Nucleus accumbens (tissue), 56 donors: ENCODE measurements around the gene BANF2.
"Not testable (repeated sequence)": the region's sequence is repeated elsewhere in the genome, so short reads cannot be mapped to it uniquely, and the experiment has no call there.

Experiments
- DNase-seq, 56 donors: peaks; one replicate each; lab custom pipeline; 2025; lab: John Stamatoyannopoulos, UW

BANF2 gene

DNA sequence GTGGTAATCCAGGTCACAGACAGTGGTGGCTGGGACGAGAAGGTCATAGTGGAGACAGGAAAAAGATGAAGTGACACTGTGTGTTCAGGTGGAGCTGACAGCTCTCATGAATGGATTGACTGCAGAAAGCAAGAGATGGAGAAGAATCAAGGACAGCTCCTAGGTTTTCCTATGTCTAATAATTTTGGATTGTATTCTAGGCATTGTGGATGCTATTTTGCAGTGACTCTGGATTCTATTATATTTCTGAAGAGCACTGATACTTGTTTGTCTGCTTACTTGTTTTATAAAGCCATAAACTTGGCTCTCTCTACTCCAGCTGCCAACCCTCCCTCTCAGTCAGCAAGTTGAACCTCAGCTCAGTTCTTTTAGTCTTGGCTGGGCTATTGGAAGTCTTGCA lies 58.7 kb downstream of the BANF2 start:
- no peak for DNase-seq

DNA sequence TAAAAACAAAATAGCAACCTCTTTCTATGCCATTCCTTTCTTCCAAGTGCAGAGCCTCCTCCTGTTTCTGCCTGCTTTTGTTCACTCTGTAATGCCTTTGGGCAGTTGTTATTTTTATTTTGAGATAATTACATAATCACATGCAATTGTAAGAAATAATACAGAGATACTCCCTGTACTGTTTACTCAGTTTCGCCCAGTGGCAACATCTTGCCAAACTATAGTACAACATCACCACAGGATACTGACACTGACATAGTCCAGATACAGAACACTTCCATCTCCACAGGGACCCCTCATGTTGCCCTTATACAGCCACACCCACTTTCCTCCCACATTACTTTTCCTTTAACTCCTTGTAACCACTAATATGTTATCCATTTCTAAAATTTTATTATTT lies 59.7 kb downstream of the BANF2 start:
- no peak for DNase-seq

DNA sequence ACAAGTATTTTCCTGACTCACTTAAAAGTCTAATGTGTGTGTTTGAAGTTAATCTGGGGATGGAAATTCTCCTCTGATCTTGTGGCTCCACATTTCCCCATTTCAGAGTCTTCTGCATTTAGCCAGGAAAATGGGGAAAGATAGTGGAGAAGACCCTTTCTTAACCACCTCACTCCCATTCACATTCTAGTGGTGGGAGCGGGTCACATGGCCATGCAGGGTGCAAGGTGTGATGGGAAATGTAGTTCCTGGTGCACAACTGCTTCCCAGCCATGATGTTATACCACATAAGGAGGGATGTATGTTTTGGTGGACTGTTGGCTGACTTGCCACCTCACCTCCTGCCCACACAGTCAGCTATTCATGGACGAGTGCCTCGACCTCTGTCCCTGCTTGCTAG lies 61.8 kb downstream of the BANF2 start:
- no peak for DNase-seq

DNA sequence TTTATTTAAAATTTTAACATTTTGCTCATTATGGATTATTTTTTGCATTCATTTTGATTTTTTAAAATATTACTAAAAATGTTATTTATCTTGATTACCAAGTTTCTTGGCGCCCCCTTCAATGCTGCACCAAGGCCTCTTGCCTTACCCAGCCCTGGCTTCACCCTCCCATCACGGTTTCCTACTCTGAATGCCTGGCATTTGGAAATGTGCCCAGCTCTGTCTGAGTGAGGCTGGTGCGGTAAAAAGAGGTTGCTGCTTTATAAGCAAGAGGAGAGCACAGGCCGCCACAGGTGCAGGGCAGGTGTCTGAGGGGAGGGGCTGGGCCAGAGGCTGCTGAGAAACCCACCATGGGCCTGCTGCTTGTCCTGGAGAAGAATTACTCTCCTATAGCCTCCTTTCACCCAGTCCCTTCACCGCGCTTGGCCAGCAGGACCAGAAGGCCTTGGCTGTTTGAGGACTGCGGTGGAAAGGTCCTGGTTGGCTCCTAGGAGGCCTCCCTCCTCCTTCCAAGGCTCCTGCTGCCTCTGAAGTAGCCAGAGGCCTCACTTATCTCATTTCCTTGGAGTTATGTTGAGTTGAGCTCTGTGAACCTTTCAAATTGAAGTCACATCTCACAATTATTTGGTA lies 62.6 kb downstream of the BANF2 start:
- DNase-seq = no peak

DNA sequence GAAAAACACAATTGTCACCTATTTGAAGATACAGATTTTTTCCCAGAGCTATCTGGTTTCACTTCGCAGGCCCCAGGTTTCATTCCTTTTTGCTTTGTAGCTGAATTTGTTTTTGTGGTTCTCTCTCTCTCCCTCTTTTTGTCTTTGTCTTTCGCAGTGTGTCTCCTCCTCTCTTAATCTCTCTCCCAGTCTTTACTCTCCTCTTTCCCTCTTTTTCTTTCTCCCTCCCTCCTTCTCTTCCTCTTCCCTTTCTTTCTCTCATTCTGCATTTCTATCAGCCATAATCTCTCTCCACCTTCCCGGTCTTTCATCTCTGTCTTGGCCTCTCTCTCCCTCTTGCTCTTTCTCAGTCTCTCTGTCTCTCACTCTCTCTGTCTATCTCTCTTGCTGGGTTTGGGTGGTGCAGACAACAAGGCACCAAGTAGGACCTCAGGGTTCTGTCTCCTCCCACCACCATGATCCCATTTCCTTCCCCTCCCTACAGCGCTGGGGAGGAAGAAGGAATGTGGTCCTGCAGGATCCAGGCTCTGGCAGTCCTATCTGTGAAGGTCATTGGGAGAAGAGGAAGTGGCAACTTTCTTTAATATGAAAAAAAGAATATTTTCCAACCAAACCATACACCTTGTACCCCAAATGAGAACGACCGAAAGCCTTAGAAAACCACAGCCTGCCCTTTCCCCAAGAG lies 63.2 kb downstream of the BANF2 start:
- no peak for DNase-seq

DNA sequence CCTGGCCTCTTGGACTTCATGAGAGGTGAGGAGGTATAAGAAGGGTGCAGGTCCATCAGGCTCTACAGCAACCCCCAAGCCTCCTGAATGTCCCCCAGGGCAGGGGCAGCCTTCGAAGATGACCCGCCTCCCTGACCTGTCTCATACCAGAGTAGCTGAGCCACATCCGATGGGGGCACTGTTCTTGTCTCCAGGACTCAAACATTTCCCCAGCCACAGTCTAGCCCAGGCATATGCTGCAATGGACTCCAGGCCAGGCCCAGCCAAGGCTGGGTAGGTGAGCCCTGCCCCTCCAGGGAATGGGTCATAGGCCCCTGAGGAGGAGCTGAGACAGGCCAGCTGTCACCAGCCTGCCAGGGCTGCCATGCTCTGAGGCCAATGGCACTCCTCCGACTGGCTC lies 65.3 kb downstream of the BANF2 start:
- no peak for DNase-seq

DNA sequence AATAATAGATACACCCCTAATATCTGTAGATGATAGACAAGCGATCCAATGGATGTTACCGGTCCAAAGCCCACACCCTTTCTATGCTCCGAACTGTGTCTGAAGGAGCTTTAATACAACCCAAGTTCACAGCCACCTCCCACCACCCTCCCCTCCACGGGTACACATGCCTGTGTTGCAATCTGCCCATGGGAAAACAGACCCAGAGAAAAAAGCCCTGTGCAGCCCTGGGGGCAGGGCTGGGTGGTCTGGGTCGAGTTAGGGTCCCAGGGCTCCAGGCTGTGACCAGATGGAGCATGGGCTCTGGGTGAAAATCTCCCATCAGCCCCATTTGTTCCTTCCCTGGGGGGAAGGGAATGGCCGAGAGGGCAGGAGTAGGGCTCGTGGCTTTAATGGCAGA lies 65.8 kb downstream of the BANF2 start:
- no peak for DNase-seq

DNA sequence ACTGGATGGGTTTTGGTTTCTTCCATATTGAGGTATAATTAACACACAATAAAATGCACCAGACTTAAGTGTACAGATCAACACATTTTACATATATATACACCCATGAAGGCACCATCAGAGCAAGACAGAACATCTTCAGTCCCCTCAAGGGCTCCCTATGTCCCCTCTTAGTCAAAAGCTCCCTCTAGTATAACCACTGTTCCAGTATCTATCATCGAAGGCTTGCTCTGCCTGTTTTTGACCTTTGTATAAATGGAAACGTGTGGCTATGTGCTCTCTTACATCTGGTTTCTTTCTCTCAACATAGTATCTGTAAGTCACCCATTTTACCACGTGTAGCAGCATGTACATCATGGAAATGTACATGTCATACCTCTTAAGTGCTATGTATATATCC lies 66.5 kb downstream of the BANF2 start:
- no peak for DNase-seq

DNA sequence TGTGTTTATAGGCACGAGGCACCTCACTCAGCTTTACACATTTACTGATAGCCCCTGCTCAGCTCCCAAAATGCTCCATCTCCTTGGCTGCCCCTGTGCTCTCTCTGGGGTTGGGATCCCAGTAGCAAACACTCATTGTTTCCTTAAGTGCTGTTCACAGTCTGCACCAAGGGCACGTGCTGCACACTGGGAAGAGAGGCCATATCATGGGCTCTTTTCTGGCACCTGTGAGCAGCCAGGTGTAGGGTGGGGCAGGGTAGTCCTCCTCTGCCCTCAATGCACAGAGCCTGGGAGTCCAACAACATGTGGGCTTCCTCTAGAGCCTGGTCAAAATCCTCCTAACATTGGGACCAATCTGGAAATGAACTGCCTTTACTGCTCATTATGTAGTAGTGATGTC lies 67.9 kb downstream of the BANF2 start:
- DNase-seq = no peak

DNA sequence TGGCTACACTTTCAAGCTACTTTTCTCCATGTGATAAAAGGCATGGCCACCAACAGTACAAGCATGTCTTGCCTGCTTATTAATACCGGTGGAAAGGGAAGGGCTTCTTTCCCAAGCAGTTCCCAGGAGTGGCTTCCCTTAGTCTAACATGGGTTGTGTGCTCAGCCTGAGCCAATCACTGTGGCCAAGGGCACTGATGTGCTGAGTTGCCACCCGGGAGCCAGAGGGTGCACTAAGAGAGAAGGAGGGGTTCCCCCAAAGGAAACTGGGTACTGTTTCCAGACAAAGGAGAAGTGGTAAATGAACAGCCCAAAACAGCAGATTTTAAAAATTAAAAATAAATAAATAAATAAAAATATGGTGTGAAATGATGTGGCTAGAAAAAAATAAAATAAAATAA lies 68.5 kb downstream of the BANF2 start:
- peak in 1 of 56 donors; percentile 8 for DNase-seq

DNA sequence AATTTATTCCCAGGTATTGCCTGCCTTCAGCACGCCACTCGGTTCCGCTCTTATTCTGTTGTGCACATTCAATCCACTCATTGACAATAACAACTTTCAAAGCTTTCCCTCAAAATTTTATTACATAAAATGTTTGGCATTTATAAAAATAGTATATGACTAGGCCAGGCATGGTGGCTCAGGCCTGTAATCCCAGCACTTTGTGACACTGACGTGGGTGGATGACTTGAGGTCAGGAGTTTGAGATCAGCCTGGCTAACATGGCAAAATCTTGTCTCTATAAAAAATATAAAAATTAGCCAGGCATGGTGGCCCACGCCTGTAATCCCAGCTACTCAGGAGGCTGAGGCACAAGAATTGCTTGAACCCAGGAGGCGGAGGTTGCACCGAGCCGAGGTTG lies 70.0 kb downstream of the BANF2 start:
- DNase-seq = not testable (repeated sequence)

DNA sequence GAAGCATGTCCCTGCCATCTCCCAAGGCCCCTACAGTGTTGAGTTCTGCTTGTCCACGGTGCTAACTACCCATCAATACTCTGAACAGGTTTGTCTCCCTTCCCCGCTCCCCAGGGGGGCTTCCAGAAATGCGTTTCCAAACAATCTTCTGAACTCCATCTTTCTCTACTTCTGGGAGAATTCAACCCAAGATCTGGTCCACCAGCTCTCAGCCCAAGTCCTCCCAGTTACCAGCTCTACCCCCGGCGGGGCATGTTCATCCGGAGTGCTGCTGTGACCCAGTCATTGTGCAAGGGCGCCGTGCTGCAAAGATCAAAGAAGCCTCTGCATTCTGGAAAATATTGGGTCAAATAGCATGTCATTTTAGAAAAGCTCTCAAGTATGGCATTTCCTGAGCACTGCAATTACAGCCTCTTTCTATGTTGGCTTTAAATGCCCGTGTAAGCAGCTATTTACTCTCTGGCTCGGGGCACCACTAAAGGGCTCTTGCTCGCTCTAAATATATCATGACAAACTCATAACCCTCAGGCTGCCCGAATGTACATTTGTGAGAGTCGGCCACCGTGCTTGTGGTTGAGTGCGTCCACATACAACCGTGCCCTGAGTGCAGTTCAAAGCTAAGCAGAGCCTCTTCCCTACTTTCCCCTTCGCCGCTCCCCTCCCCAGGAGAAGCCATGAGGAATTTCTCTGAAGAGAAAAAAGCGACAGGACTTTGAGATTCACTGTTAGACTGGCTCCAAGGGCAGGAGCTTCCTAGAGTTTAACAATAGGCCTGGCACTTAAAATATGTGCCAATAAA lies 71.6 kb downstream of the BANF2 start:
- no peak for DNase-seq

DNA sequence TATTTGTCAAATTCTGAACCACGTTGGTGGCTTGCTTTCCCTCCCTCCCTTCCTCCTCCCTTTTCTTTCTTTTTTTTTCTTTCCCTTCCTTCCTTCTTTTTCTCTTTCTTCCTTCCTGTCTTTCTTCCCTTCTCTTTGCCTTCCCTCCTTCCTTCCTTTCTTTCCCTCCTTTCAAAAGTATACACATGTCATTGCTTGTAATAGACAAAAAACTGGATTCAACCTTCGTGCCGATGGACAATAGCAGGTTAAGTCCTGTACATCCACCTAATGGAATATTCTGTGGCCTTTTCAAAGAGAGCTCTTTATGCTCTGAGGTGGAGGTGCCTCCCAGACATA lies 72.2 kb downstream of the BANF2 start:
- no peak for DNase-seq

DNA sequence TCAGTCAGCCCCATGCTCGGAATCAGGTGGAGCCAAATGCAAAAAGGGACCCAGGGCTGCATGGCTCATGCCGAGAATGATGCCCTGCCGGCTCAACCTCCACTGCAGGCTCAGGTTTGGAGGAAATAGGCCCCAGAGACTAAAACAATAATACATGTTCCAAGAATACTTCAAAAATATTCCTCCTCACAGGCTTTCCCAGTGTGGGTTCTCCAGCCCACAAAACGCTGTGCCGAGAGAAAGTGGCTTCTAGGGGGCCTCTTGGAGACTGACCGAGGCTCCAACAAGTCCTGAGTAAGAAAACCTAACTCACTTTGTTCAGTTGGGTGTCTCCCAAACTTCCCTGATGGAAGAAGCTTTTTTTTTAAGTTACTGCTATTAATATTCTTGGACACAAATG lies 73.9 kb downstream of the BANF2 start:
- DNase-seq = no peak

DNA sequence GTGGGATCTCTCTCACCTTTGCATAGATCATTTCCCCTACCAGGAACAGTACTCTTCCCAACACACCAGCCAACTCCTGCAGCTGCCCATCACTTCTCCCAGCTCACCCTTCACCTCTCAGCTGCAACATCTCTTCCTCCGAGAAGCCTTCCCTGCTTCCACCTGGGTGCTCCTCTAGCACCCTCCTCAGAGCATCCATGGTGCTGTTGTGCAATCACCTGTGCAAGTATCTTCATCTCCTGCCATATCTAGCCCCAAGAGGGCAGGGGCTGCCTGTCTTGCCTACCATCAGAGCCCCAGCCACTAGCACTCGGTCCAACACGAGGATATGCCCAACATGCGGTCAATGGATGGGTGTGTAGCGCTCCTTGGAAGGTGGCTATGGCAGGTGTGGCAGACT lies 75.8 kb downstream of the BANF2 start:
- no peak for DNase-seq

DNA sequence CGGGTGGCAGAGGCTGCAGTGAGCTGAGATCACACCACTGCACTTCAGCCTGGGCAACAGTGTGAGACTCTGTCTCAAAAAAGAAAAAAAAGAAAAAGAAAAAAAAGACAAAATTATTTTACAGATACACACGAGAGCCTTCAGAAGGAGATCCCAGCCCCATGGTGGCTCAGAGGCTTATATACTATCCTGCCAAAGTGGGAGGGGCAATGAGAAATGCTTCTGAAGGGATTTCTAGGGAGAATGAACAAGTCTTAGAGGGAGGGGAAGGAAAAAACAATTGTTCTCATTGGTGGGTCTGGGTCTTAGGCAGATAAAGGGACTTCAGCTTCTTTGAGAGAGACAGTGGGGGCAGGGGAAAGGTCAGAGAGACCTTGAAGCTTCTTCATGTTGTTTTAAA lies 76.8 kb downstream of the BANF2 start:
- no peak for DNase-seq

DNA sequence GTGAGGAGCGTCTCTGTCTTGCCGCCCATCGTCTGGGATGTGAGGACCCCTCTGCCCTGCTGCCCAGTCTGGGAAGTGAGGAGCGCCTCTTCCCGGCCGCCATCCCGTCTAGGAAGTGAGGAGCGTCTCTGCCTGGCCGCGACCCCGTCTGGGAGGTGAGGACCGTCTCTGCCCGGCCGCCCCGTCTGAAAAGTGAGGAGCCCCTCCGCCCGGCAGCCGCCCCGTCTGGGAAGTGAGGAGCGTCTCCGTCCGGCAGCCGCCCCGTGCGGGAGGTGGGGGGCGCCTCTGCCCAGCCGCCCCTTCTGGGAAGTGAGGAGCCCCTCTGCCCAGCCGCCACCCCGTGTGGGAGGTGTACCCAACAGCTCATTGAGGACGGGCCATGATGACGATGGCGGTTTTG lies 79.2 kb downstream of the BANF2 start:
- not testable (repeated sequence) for DNase-seq

DNA sequence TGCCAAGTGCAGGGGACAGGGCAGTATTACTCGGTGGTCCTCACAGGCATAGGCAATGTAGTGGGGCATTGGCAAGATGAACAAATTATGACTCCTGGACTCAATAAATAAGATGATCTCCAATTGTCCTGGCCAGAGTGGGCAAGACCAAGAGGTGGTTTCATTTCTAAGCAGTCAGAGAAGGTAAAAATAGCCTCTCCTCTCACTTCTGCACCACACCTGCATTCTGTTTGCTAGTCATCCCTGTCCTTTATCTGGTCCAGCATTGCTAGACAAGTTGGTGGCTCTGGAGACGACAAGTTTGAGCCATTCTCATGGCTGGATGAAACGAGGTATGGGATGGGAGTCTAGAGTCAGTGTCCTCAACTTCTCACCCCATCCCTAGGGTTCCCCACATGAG lies 83.0 kb downstream of the BANF2 start:
- DNase-seq = no peak

DNA sequence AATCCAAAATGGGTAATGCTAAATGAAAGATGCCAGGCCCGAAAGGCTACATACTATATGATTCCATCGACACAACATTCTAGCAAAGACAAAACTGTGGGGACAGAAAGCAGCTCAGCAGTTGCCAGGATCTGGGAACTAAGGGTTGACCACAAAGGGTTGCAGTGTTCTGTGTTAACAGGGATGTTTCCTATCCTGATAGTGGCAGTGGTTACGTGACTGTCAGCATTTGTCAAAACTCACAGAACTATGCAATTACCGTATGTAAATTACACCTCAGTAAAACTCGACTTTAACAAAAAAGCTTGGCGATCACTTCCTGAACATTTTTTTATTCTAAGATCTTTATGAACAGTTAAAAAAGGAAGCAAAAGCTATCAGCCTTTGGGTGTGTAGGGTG lies 83.9 kb downstream of the BANF2 start:
- no peak for DNase-seq

DNA sequence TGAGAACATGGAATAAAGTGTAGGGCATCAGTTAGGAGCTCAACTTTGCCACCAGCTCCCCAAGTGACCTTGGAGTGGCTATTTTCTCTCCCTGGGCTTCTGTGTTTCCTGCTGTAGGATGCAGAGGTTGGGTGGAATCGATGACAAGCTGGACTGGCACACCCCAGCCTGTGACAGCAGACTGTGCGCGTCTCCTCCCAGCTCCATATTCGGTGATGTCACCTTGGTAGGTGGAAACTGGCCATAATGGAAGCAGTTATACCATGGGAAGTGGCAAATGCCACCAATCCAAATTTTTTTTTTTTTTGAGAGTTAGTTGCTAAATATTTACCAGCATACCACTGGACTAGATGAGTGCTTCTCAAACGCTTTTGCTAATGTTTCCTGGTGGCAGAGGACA lies 85.2 kb downstream of the BANF2 start:
- DNase-seq = no peak
